Measurements from ENCODE around the gene RABAC1.

The RABAC1 gene

GRCh38 chr19:41969772-41970458, 10.8 kb upstream of the RABAC1 start:
- Histone ChIP-seq H3K9me3 (no peaks in the 10 kb centered on the region), H3K27me3 (peaks cover 0 to 46% of the 10 kb centered on the region in 2 donors), H3K27ac (no peak overlapping the region), H3K4me1 (no peaks in the 10 kb centered on the region), H3K36me3 (no peaks in the 10 kb centered on the region), H3K4me3 (no peak overlapping the region)
- no peak for DNase-seq
- intact Hi-C loops (cut with DNase I; ENCODE audit: low total_unique reads): no loop called here
- TF ChIP-seq CTCF (IDR thresholded peaks at IDR 0.05): no peak

GRCh38 chr19:41968751-41969595, 9.9 kb upstream of the RABAC1 start:
- no peaks in the 10 kb centered on the region for H3K9me3 ChIP-seq
- TF ChIP-seq CTCF (IDR thresholded peaks at IDR 0.05): no peak
- H3K27me3 ChIP-seq: peaks cover 0 to 46% of the 10 kb centered on the region in 2 donors
- no peak overlapping the region for H3K4me3 ChIP-seq
- intact Hi-C loops (cut with DNase I; ENCODE audit: low total_unique reads): no loop called here
- no peaks in the 10 kb centered on the region for H3K4me1 ChIP-seq
- no peak for DNase-seq
- H3K27ac ChIP-seq: no peak overlapping the region
- no peaks in the 10 kb centered on the region for H3K36me3 ChIP-seq

- intact Hi-C loops (cut with DNase I; ENCODE audit: low total_unique reads): no loop called here
- no peak for TF ChIP-seq CTCF (IDR thresholded peaks at IDR 0.05)
- DNase-seq: no peak
- Histone ChIP-seq H3K9me3 (no peaks in the 10 kb centered on the region), H3K36me3 (no peaks in the 10 kb centered on the region), H3K4me1 (no peaks in the 10 kb centered on the region), H3K4me3 (no peak overlapping the region), H3K27ac (no peak overlapping the region), H3K27me3 (peaks cover 0 to 46% of the 10 kb centered on the region in 2 donors)
Measured at GRCh38 chr19:41967054-41967783, 8.1 kb upstream of the RABAC1 start.

GRCh38 chr19:41965106-41965505, 6.0 kb upstream of the RABAC1 start:
- Histone ChIP-seq H3K9me3 (no peaks in the 10 kb centered on the region), H3K4me1 (no peaks in the 10 kb centered on the region), H3K27ac (no peak overlapping the region), H3K27me3 (peaks cover 0 to 43% of the 10 kb centered on the region in 2 donors), H3K36me3 (no peaks in the 10 kb centered on the region), H3K4me3 (no peak overlapping the region)
- no peak for DNase-seq
- intact Hi-C loops (cut with DNase I; ENCODE audit: low total_unique reads): no loop called here
- TF ChIP-seq CTCF (IDR thresholded peaks at IDR 0.05): no peak

- intact Hi-C loops (cut with DNase I; ENCODE audit: low total_unique reads): no loop called here
- peaks cover 0 to 6% of the 10 kb centered on the region in 2 donors for H3K27me3 ChIP-seq
- no peak overlapping the region for H3K4me3 ChIP-seq
- TF ChIP-seq CTCF (IDR thresholded peaks at IDR 0.05): no peak
- no peaks in the 10 kb centered on the region for H3K9me3 ChIP-seq
- no peak overlapping the region for H3K27ac ChIP-seq
- DNase-seq: no peak
- H3K36me3 ChIP-seq: peaks cover 0 to 13% (median 9%) of the 10 kb centered on the region in 3 donors
- H3K4me1 ChIP-seq: peaks cover 0 to 19% (median 13%) of the 10 kb centered on the region in 4 donors
Measured at GRCh38 chr19:41960973-41961372, 1.9 kb upstream of the RABAC1 start.

Data from tibial artery (tissue), 4 donors.